DOHH2 (cell line): ENCODE measurements around the gene ARNT2.

Experiments
- CTCF ChIP-seq: fragments of 200-600 bp; sonication (generic); IDR thresholded peaks from one replicate; pipeline ENCODE4 v1.5.1; 2014; ENCODE audit warnings: antibody characterized with exemption, mild to moderate bottlenecking, low read depth, low read length; ENCODE audit not compliant: poor library complexity, severe bottlenecking
- EZH2phosphoT487 ChIP-seq: fragments of 200-600 bp; sonication (generic); IDR thresholded peaks from 2 replicates; pipeline ENCODE4 v1.6.1; 2017; ENCODE audit warnings: borderline replicate concordance, mild to moderate bottlenecking, antibody characterized with exemption, low read length, moderate library complexity, mixed read lengths

DNA sequence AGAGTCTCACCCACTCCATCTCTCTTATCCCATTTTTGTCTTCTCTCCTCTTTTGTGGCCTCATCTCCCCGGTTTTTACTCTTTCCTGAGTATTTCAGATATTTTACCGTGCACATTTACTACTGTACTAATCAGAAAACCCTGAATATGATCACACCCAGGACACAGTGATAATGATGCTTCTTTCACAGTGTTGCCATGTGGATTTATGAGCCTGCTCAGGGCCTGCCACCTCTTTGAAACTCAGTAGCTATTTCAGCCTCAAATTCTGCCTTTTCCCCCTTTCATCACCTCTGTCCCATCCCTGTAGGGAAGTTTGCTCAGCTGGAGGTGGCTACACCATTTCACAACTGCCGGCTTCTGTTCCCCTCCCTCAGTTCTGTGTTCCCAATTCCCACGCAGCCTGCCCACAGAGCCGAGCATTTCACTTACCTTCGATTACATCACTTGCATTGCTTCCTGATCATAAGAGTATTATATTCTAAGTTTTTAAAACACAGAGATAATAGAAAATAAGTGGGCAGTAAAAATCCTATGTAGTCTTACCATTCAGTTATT, 33.2 kb downstream of the ARNT2 start:
- TF ChIP-seq CTCF (no peak), EZH2phosphoT487 (no peak)
